ENCODE data around the gene HOXA13. TPM values are rescaled to one million over a fixed set of nuclear protein-coding genes. Genes with fewer than 3 reads are reported as not detected.
A peak's percentile ranks its signal among the peaks of the same experiment; 100 is the strongest.

HOXA13 gene
- total RNA-seq, 2 donors from 2014 or later: 0.14 TPM; not detected in 1

- peak; percentile 68 for DNase-seq (ENCODE audit: low spot score)
- intact Hi-C loops (cut with DNase I): loop anchor here in 1 of 2 donors (10.0 kb wide), 1 partner anchor 897 kb away; no protein-coding TSS in a partner anchor
These were observed 1.6 kb downstream of the HOXA13 start for GRCh38 chr7:27198138-27198841.

GRCh38 chr7:27197137-27198042, 2.5 kb downstream of the HOXA13 start:
- intact Hi-C loops (cut with DNase I): loop anchor here in 1 of 2 donors (10.0 kb wide), 1 partner anchor 897 kb away; no protein-coding TSS in a partner anchor
- no peak for DNase-seq (ENCODE audit: low spot score)

- DNase-seq (ENCODE audit: low spot score): peak; percentile 94
- intact Hi-C loops (cut with DNase I): loop anchor here in 1 of 2 donors (10.0 kb wide), 1 partner anchor 898 kb away; no protein-coding TSS in a partner anchor
These were observed 3.6 kb downstream of the HOXA13 start for GRCh38 chr7:27196287-27196767.

GRCh38 chr7:27194686-27195379, 5.1 kb downstream of the HOXA13 start:
- intact Hi-C loops (cut with DNase I): loop anchor here in 1 of 2 donors (10.0 kb wide), 1 partner anchor 900 kb away; no protein-coding TSS in a partner anchor
- DNase-seq (ENCODE audit: low spot score): no peak

- DNase-seq (ENCODE audit: low spot score): no peak
- intact Hi-C loops (cut with DNase I): loop anchor here in 1 of 2 donors (10.0 kb wide), 1 partner anchor 901 kb away; no protein-coding TSS in a partner anchor
These were observed 5.9 kb downstream of the HOXA13 start for GRCh38 chr7:27194002-27194352.

GRCh38 chr7:27193335-27194001, 6.4 kb downstream of the HOXA13 start:
- intact Hi-C loops (cut with DNase I): loop anchor here in 1 of 2 donors (10.0 kb wide), 1 partner anchor 901 kb away; no protein-coding TSS in a partner anchor

GRCh38 chr7:27192546-27193334, 7.2 kb downstream of the HOXA13 start:
- intact Hi-C loops (cut with DNase I): loop anchor here in 1 of 2 donors (10.0 kb wide), 1 partner anchor 902 kb away; no protein-coding TSS in a partner anchor
- peak; percentile 77 for DNase-seq (ENCODE audit: low spot score)

More at GRCh38 chr7:27193335-27194001, 6.4 kb downstream of the HOXA13 start:
- peak; percentile 54 for DNase-seq (ENCODE audit: low spot score)

GRCh38 chr7:27191833-27192545, 7.9 kb downstream of the HOXA13 start:
- intact Hi-C loops (cut with DNase I): loop anchor here in 1 of 2 donors (10.0 kb wide), 1 partner anchor 903 kb away; no protein-coding TSS in a partner anchor
- peak; percentile 78 for DNase-seq (ENCODE audit: low spot score)

- intact Hi-C loops (cut with DNase I): loop anchor here in 1 of 2 donors (10.0 kb wide), 1 partner anchor 904 kb away; no protein-coding TSS in a partner anchor
- peak; percentile 44 for DNase-seq (ENCODE audit: low spot score)
These were observed 8.6 kb downstream of the HOXA13 start for GRCh38 chr7:27191161-27191731.

GRCh38 chr7:27189997-27190748, 9.7 kb downstream of the HOXA13 start:
- intact Hi-C loops (cut with DNase I): loop anchor here in 1 of 2 donors (10.0 kb wide), 1 partner anchor 905 kb away; no protein-coding TSS in a partner anchor
- DNase-seq (ENCODE audit: low spot score): no peak

GRCh38 chr7:27189295-27189996, 10.4 kb downstream of the HOXA13 start:
- no peak for DNase-seq (ENCODE audit: low spot score)
- intact Hi-C loops (cut with DNase I): no loop called here

- peak; percentile 85 for DNase-seq (ENCODE audit: low spot score)
- intact Hi-C loops (cut with DNase I): no loop called here
These were observed 11.3 kb downstream of the HOXA13 start for GRCh38 chr7:27188386-27189294.

- intact Hi-C loops (cut with DNase I): no loop called here
- peak; percentile 78 for DNase-seq (ENCODE audit: low spot score)
These were observed 12.2 kb downstream of the HOXA13 start for GRCh38 chr7:27187475-27188385.

All from posterior vena cava (tissue), 2 donors.